Measurements from ENCODE around the gene MAP3K13.

Gene MAP3K13

DNA sequence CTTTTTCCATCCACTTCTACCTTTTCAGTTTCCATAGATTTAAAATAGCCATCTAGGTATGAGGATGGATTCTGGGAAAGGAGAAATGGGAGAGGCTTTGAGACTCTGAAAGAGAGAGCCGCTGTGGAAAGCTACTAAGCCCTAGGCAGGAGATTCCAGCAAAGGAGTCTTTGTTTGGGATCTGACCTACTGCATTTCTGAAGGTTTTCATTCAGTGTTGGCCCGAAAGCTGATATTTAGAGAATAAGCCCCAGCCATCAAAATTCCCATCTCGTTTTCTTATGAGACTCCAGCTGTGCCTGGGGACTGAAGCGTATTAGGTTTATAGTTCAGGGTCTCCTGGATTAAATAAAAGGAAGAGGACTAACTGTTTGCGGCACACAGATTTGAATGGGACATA lies 170.0 kb downstream of the MAP3K13 start:
- Mint-ChIP-seq H3K27ac (no peak overlapping the region), H3K4me1 (peaks cover 6% of the 10 kb centered on the region), H3K36me3 (no peaks in the 10 kb centered on the region), H3K27me3 (no peaks in the 10 kb centered on the region), H3K4me3 (no peak overlapping the region), H3K9me3 (no peaks in the 10 kb centered on the region)

DNA sequence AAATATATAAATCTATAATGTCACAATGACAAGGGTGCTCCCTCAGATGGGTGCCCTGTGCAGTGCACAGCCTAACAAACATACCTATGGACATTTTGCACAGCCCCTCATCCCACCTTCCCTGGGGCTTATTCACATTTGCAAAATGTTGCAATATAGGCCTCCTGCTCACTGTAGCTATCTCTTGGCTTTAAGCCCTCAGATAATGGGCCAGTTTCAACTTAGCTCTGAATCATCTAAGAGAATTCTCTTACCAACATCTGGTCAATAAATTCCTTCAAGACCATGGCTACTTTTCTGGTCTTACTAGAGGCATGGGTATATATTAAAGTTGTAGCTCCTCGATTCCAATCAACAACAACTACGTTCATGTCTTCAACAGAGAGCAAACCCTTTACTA lies 171.6 kb downstream of the MAP3K13 start:
- H3K27ac Mint-ChIP-seq, result no peak overlapping the region
- H3K36me3 Mint-ChIP-seq, result no peaks in the 10 kb centered on the region
- H3K27me3 Mint-ChIP-seq, result no peaks in the 10 kb centered on the region
- peaks cover 6% of the 10 kb centered on the region for H3K4me1 Mint-ChIP-seq
- H3K4me3 Mint-ChIP-seq, result no peak overlapping the region
- H3K9me3 Mint-ChIP-seq, result no peaks in the 10 kb centered on the region

DNA sequence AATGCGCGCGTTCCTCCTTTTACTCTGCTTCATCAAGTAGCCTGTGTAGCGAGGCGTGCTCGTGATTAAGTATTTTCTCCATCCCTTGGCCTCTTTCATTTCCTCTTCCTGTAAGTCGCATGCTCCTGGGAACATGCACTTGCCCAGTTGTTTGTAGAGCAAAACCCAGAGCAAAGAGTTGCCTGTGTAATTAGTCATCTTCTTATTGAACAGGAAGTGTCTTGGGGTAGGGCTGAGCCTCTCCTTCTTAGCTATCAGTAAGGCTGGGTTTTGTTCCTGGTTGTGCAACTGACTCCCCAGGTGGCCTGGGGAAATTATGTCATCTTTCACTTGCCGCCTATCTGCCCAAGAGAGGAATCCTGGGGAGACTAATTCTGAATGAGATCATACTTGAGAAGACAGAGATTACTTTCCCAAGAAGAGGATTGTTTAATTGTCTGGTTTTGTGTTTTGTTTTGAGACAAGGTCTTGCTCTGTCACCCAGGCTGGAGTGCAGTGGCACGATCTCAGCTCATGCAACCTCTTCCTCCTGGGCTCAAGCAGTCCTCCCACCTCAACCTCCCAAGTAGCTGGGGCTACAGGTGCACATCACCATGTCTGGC lies 174.5 kb downstream of the MAP3K13 start:
- no peaks in the 10 kb centered on the region for H3K9me3 Mint-ChIP-seq
- H3K4me1 Mint-ChIP-seq, result peaks cover 6% of the 10 kb centered on the region
- H3K27me3 Mint-ChIP-seq, result no peaks in the 10 kb centered on the region
- no peaks in the 10 kb centered on the region for H3K36me3 Mint-ChIP-seq
- H3K27ac Mint-ChIP-seq, result no peak overlapping the region
- no peak overlapping the region for H3K4me3 Mint-ChIP-seq

All from activated naive CD4-positive, alpha-beta T cell treated with anti-CD3 and anti-CD28 coated beads, Interleukin-2, amount 50 U/mL, for 24 hours (primary cell).